ENCODE data around the gene FAM118B. TPM values are rescaled to one million over a fixed set of nuclear protein-coding genes. Genes with fewer than 3 reads are reported as not detected.

The FAM118B gene
- total RNA-seq, 1 donor: 32.9 TPM

DNA sequence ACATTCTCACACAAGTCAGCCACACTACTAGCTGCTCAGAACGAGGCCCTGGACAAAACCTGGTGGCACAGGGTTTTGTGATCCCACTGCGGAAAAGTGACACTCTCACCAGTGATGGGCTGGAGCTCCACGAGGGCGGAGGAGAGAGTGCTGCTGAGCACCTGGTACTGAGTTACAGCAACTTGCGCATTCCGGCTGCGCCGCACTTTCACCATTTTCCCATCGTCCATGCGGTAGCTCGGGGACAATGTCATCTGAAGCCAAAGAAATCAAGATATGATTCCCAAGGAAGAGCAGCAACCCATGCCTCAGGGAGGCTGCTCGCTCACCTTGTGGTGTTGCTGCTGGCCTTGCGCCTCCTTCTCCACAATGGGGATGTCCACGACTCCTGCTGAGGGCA is 6.2 kb upstream of the FAM118B start:
- no peak for DNase-seq (ENCODE audit: low read depth)
- no peak overlapping the region for H3K4me3 ChIP-seq (ENCODE audit: low read depth, low read length)
- TF ChIP-seq, protein P1, sequence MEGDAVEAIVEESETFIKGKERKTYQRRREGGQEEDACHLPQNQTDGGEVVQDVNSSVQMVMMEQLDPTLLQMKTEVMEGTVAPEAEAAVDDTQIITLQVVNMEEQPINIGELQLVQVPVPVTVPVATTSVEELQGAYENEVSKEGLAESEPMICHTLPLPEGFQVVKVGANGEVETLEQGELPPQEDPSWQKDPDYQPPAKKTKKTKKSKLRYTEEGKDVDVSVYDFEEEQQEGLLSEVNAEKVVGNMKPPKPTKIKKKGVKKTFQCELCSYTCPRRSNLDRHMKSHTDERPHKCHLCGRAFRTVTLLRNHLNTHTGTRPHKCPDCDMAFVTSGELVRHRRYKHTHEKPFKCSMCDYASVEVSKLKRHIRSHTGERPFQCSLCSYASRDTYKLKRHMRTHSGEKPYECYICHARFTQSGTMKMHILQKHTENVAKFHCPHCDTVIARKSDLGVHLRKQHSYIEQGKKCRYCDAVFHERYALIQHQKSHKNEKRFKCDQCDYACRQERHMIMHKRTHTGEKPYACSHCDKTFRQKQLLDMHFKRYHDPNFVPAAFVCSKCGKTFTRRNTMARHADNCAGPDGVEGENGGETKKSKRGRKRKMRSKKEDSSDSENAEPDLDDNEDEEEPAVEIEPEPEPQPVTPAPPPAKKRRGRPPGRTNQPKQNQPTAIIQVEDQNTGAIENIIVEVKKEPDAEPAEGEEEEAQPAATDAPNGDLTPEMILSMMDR (IDR thresholded peaks at IDR 0.05; ENCODE audit: insufficient read depth, low read length): no peak

- H3K4me3 ChIP-seq (ENCODE audit: low read depth, low read length): no peak overlapping the region
- TF ChIP-seq, protein P1 (IDR thresholded peaks at IDR 0.05; ENCODE audit: insufficient read depth, low read length): no peak
- no peak for DNase-seq (ENCODE audit: low read depth)
These were observed 3.7 kb upstream of the FAM118B start for GRCh38 chr11:126207896-126208295.

GRCh38 chr11:126210871-126211235 is 729 bp upstream of the FAM118B start:
- DNase-seq (ENCODE audit: low read depth): peak; percentile 5
- TF ChIP-seq, protein P1 (IDR thresholded peaks at IDR 0.05; ENCODE audit: insufficient read depth, low read length): no peak
- peak overlapping the region; percentile 98 for H3K4me3 ChIP-seq (ENCODE audit: low read depth, low read length)

GRCh38 chr11:126212089-126212660 is 593 bp downstream of the FAM118B start:
- TF ChIP-seq, protein P1 (IDR thresholded peaks at IDR 0.05; ENCODE audit: insufficient read depth, low read length): no peak

DNA sequence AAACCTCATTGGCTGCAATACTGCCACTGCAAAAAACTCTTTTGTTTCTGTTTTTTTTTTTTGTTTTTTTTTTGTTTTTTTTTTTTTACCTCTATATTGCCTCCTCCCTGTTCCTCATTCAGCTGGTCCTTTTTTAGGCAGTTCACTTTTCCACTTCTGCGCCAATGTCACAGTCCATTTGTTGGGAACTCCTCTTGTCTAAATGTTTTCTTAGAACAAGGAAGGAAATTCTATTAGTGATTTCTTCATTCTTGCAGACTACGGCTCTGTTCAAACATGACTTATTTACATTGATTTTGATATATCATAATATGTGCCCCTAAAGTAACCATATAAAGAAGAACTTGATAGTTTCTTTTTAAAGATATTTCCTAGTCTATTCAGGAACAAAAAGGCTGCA is 2.9 kb downstream of the FAM118B start:
- no peak overlapping the region for H3K4me3 ChIP-seq (ENCODE audit: low read depth, low read length)
- TF ChIP-seq, protein P1 (IDR thresholded peaks at IDR 0.05; ENCODE audit: insufficient read depth, low read length): no peak
- DNase-seq (ENCODE audit: low read depth): no peak

More at GRCh38 chr11:126212089-126212660, 593 bp downstream of the FAM118B start:
- DNase-seq (ENCODE audit: low read depth): peak; percentile 26
- H3K4me3 ChIP-seq (ENCODE audit: low read depth, low read length): peak overlapping the region; percentile 98

DNA sequence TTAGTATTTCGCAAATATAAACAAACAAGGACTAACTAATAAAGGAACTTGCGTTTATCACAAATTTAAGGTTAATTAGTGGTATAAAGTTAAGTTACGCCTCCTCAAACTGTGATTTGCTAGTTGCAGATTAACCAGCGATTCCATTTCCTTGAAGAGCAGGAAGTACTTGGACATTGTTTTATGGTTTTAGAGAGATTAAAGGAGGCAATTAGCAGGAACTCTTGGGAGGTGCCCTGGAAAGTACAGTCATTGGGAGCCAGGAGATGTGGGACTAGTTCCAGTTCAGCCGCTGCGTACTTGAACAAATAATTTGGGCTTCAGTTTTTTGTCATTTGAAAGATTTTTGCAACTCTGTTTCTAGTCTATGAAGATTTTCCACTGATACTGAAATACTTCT is 3.3 kb downstream of the FAM118B start:
- TF ChIP-seq, protein P1 (IDR thresholded peaks at IDR 0.05; ENCODE audit: insufficient read depth, low read length): no peak
- H3K4me3 ChIP-seq (ENCODE audit: low read depth, low read length): no peak overlapping the region
- no peak for DNase-seq (ENCODE audit: low read depth)
